Measurements from ENCODE around the gene MS4A5.
"Not testable (repeated sequence)": the region's sequence is repeated elsewhere in the genome, so short reads cannot be mapped to it uniquely, and the experiment has no call there.

Gene MS4A5

GRCh38 chr11:60428517-60428916, 855 bp upstream of the MS4A5 start:
- H3K27ac ChIP-seq = no peak overlapping the region
- H4K20me1 ChIP-seq = no peaks in the 10 kb centered on the region
- no peaks in the 10 kb centered on the region for H3K36me3 ChIP-seq
- TF ChIP-seq Cebpa-rat (IDR thresholded peaks at IDR 0.05) = no peak
- H3K9ac ChIP-seq = no peak overlapping the region
- no peak overlapping the region for H3K4me2 ChIP-seq
- H3K9me3 ChIP-seq = no peaks in the 10 kb centered on the region
- no peaks in the 10 kb centered on the region for H3K27me3 ChIP-seq
- H3K4me1 ChIP-seq = no peaks in the 10 kb centered on the region
- H3K4me3 ChIP-seq = no peak overlapping the region

GRCh38 chr11:60431251-60431650, 1.9 kb downstream of the MS4A5 start:
- Histone ChIP-seq H3K4me1 (no peaks in the 10 kb centered on the region), H3K9ac (no peak overlapping the region), H3K27me3 (no peaks in the 10 kb centered on the region), H3K36me3 (no peaks in the 10 kb centered on the region), H3K4me3 (no peak overlapping the region), H4K20me1 (no peaks in the 10 kb centered on the region), H3K9me3 (no peaks in the 10 kb centered on the region), H3K4me2 (no peak overlapping the region), H3K27ac (no peak overlapping the region)
- TF ChIP-seq Cebpa-rat (IDR thresholded peaks at IDR 0.05) = no peak

GRCh38 chr11:60433401-60433800, 4.0 kb downstream of the MS4A5 start:
- Histone ChIP-seq H3K27ac (no peak overlapping the region), H3K36me3 (no peaks in the 10 kb centered on the region), H3K4me3 (no peak overlapping the region), H3K9ac (no peak overlapping the region), H3K4me2 (no peak overlapping the region), H3K4me1 (no peaks in the 10 kb centered on the region), H3K9me3 (no peaks in the 10 kb centered on the region), H4K20me1 (no peaks in the 10 kb centered on the region), H3K27me3 (no peaks in the 10 kb centered on the region)
- TF ChIP-seq Cebpa-rat (IDR thresholded peaks at IDR 0.05) = no peak

- H3K36me3 ChIP-seq = no peaks in the 10 kb centered on the region
- no peak overlapping the region for H3K9ac ChIP-seq
- no peak overlapping the region for H3K27ac ChIP-seq
- peaks cover 12% of the 10 kb centered on the region for H3K9me3 ChIP-seq
- no peak overlapping the region for H3K4me3 ChIP-seq
- no peaks in the 10 kb centered on the region for H3K27me3 ChIP-seq
- H4K20me1 ChIP-seq = no peaks in the 10 kb centered on the region
- peak overlapping the region; percentile 79 for H3K4me2 ChIP-seq
- peaks cover 18% of the 10 kb centered on the region for H3K4me1 ChIP-seq
- no peak for TF ChIP-seq Cebpa-rat (IDR thresholded peaks at IDR 0.05)
Measured at GRCh38 chr11:60447070-60447469, 17.7 kb downstream of the MS4A5 start.

GRCh38 chr11:60447846-60448245, 18.5 kb downstream of the MS4A5 start:
- Histone ChIP-seq H3K27ac (no peak overlapping the region), H4K20me1 (no peaks in the 10 kb centered on the region), H3K4me1 (peaks cover 18% of the 10 kb centered on the region), H3K4me3 (no peak overlapping the region), H3K36me3 (no peaks in the 10 kb centered on the region), H3K9me3 (peaks cover 12% of the 10 kb centered on the region), H3K9ac (no peak overlapping the region), H3K27me3 (no peaks in the 10 kb centered on the region), H3K4me2 (no peak overlapping the region)
- no peak for TF ChIP-seq Cebpa-rat (IDR thresholded peaks at IDR 0.05)

- not testable (repeated sequence) for H3K4me3 ChIP-seq, H4K20me1 ChIP-seq, H3K27ac ChIP-seq, H3K9ac ChIP-seq, H3K36me3 ChIP-seq, H3K27me3 ChIP-seq, H3K4me2 ChIP-seq
- Histone ChIP-seq H3K9me3 (peaks cover 12% of the 10 kb centered on the region), H3K4me1 (peaks cover 34% of the 10 kb centered on the region)
Measured at GRCh38 chr11:60451185-60451584, 21.8 kb downstream of the MS4A5 start.

GRCh38 chr11:60454212-60454611, 24.8 kb downstream of the MS4A5 start:
- TF ChIP-seq Cebpa-rat (IDR thresholded peaks at IDR 0.05) = no peak
- Histone ChIP-seq H4K20me1 (no peaks in the 10 kb centered on the region), H3K4me1 (peaks cover 44% of the 10 kb centered on the region), H3K36me3 (no peaks in the 10 kb centered on the region), H3K4me2 (peak overlapping the region; percentile 72; the same call in 1 of the 2 replicates), H3K9me3 (peaks cover 12% of the 10 kb centered on the region), H3K27ac (no peak overlapping the region), H3K27me3 (no peaks in the 10 kb centered on the region), H3K9ac (no peak overlapping the region), H3K4me3 (no peak overlapping the region)

- H3K4me3 ChIP-seq = peak within 1 kb of the TSS; percentile 24; the same call in 1 of the 2 replicates
- H3K27me3 ChIP-seq = no peaks in the 10 kb centered on the region
- H3K4me2 ChIP-seq = peak within 1 kb of the TSS; percentile 75
- no peak within 1 kb of the TSS for H3K9ac ChIP-seq
- peaks cover 44% of the 10 kb centered on the region for H3K4me1 ChIP-seq
- peak within 1 kb of the TSS; percentile 7; the same call in 1 of the 2 replicates for H3K27ac ChIP-seq
- H3K36me3 ChIP-seq = no peaks in the 10 kb centered on the region
- no peak for TF ChIP-seq Cebpa-rat (IDR thresholded peaks at IDR 0.05)
- H3K9me3 ChIP-seq = peaks cover 6% of the 10 kb centered on the region
- H4K20me1 ChIP-seq = no peaks in the 10 kb centered on the region
Measured at GRCh38 chr11:60455531-60456042, 26.2 kb downstream of the MS4A5 start, which contains the start of gene MS4A1. MS4A1 (plus strand) TSS chr11:60455847; CDS start chr11:60462375, 6,528 bp downstream.

- peaks cover 44% of the 10 kb centered on the region for H3K4me1 ChIP-seq
- H3K27ac ChIP-seq = peak overlapping the region; percentile 13
- no peak overlapping the region for H3K9ac ChIP-seq
- H3K4me2 ChIP-seq = peak overlapping the region; percentile 75
- no peaks in the 10 kb centered on the region for H3K36me3 ChIP-seq
- 0 out of 2 replicates have a peak, but pooled peaks cover 6% of the 10 kb centered on the region for H3K9me3 ChIP-seq
- TF ChIP-seq Cebpa-rat (IDR thresholded peaks at IDR 0.05) = no peak
- H4K20me1 ChIP-seq = no peaks in the 10 kb centered on the region
- no peaks in the 10 kb centered on the region for H3K27me3 ChIP-seq
- no peak overlapping the region; the same call in 1 of the 2 replicates for H3K4me3 ChIP-seq
Measured at GRCh38 chr11:60457576-60457975, 28.2 kb downstream of the MS4A5 start.

- Histone ChIP-seq H3K4me1 (peaks cover 40% of the 10 kb centered on the region), H3K27me3 (no peaks in the 10 kb centered on the region), H4K20me1 (no peaks in the 10 kb centered on the region), H3K4me3 (no peak overlapping the region), H3K9me3 (0 out of 2 replicates have a peak, but pooled peaks cover 6% of the 10 kb centered on the region), H3K4me2 (no peak overlapping the region), H3K9ac (no peak overlapping the region), H3K27ac (no peak overlapping the region), H3K36me3 (peaks cover 5% of the 10 kb centered on the region; the same call in 1 of the 2 replicates)
- TF ChIP-seq Cebpa-rat (IDR thresholded peaks at IDR 0.05) = no peak
Measured at GRCh38 chr11:60459345-60459744, 30.0 kb downstream of the MS4A5 start.

GRCh38 chr11:60468829-60469228, 39.5 kb downstream of the MS4A5 start:
- Histone ChIP-seq H3K4me2 (no peak overlapping the region), H3K36me3 (0 out of 2 replicates have a peak, but pooled peaks cover 3% of the 10 kb centered on the region), H3K9me3 (no peaks in the 10 kb centered on the region), H4K20me1 (no peaks in the 10 kb centered on the region), H3K27me3 (no peaks in the 10 kb centered on the region), H3K4me3 (no peak overlapping the region), H3K4me1 (peaks cover 6% of the 10 kb centered on the region; the same call in 1 of the 2 replicates), H3K27ac (no peak overlapping the region), H3K9ac (no peak overlapping the region)
- no peak for TF ChIP-seq Cebpa-rat (IDR thresholded peaks at IDR 0.05)
